Ammon's horn (tissue), 1 donor: ENCODE data around the gene DMRTA1.
"Not testable (repeated sequence)": the region's sequence is repeated elsewhere in the genome, so short reads cannot be mapped to it uniquely, and the experiment has no call there.

Experiments used
- DNase-seq: peaks from one replicate; pipeline ENCODE4 v3.0.0-alpha.2; 2016; ENCODE audit warnings: low spot score

Gene DMRTA1

GRCh38 chr9:22457448-22457847 is 10.8 kb downstream of the DMRTA1 start:
- DNase-seq, result no peak

DNA sequence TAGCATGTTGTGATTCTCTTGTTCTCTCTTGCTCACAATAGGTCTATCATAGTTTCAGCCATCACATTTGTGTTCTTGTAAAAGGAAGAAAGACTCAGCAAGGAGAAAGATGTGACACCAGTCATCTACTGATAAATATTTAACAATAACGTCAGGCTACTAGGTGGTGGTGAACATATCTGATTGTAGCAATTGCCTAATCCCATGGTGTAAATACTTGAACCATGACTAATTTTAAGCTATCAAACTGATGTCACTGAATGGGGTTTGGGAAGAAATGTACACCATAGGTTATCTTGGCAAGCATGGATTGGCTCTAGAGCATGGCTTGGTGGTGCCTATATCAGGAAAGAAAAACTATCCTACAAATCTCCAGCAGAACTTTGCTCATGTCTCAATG is 16.6 kb downstream of the DMRTA1 start:
- DNase-seq, result no peak

DNA sequence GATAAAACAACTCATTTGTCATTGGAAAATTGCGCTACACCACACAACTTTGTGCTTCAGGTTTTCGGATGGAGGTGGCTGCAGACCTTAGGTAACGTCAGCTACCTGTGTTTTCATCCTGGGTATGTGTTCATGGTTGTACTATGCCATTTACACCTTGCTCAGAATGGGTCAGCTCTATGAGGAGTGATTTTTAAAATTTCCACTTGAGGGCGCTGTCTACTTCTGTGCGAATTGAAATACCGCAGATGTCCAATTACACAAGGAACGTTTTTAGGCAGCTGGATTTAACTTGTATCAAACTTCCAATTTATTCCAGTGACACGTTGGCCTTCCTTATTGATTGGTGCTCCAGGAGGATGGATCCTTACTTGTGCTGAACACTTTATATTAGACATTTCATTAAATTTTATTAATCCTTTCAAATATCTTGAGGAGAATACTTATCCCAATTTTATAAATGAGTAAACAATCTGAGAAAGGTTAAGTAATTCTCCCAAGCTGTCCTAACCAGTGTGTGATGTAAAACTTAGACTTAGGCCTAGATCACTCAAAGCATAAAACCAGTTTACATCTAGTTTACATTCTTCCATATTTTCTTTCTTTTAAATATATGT is 23.4 kb downstream of the DMRTA1 start:
- DNase-seq, result peak; percentile 30

- peak; percentile 26 for DNase-seq
Observed at GRCh38 chr9:22481566-22481965, 34.9 kb downstream of the DMRTA1 start.

GRCh38 chr9:22483528-22484070 is 37.0 kb downstream of the DMRTA1 start:
- DNase-seq, result peak; percentile 47

DNA sequence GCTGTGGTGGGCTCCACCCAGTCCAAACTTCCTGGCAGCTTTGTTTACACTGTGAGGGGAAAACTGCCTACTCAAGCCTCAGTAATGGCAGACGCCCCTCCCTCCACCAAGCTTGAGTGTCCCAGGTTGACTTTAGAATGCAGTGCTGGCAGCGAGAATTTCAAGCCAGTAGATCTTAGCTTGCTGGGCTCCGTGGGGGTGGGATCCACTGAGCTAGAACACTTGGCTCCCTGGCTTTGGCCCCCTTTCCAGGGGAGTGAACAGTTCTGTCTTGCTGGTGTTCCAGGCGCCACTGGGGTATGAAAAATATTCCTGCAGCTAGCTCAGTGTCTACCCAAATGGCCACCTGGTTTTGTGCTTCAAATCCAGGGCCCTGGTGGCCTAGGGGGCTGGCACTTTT is 49.6 kb downstream of the DMRTA1 start:
- DNase-seq, result not testable (repeated sequence)
